ENCODE data around the gene SLC35E1. TPM values are rescaled to one million over a fixed set of nuclear protein-coding genes. Genes with fewer than 3 reads are reported as not detected.
A peak's percentile ranks its signal among the peaks of the same experiment; 100 is the strongest.

The SLC35E1 gene
- total and polyA plus RNA-seq, 2 of the 13 experiments (the other 11 are each of a cell fraction or from before 2014, with no cell fraction given): 21.2 to 46.5 TPM

DNA sequence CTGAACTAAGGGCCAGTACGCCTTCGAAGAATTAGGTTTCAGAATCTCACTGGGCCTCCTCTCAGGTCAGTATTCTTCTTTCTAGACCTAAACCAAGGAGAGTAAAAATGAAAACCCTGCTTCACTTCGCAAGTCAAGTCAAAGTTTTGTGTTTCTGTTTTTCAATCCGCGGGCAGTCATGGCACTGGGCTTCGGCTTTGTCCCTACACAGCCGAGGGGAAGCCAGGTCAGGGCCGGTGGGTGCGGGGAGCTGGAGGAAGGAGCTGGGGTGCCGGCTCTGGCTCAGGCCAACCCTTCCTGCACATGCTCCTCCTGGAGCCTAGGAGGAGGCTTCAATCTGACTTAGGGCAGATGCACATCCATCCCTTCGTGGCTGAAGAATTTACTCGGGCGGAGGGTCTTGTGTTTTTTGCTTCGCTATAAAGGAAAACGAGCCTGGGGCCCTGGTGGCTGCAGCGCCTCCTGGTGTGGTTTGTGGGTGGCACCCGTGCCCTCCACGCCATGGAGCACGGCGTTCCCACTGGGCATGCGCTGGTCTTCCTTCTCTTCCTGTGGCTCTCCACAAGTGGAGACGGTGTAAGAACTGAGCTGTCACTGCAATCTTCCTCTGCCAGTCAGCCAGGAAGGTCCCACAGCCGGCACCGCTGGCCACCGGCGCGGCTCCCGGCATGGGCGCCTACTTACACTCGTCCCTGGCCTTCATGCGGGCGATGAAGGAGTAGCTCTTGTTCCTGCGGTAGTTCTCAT, 53.6 kb downstream of the SLC35E1 start (continued):
- no peak for TF ChIP-seq TERF1 (CRISPR knock-in tag; IDR thresholded peaks at IDR 0.05)
- TF ChIP-seq ZNF570 (CRISPR knock-in tag; IDR thresholded peaks at IDR 0.05; ENCODE audit: borderline replicate concordance): no peak
- TF ChIP-seq THAP11 (CRISPR knock-in tag; IDR thresholded peaks at IDR 0.05): no peak
- TF ChIP-seq AGO2 (optimal IDR thresholded peaks at IDR 0.05; ENCODE audit: low read depth, low read length): peak; percentile 84
- TF ChIP-seq HNRNPL (IDR thresholded peaks at IDR 0.05; ENCODE audit: low read depth, low read length): 0 out of 2 replicates have a peak, but pooled peaks have one; percentile 48
- TF ChIP-seq, protein P1, sequence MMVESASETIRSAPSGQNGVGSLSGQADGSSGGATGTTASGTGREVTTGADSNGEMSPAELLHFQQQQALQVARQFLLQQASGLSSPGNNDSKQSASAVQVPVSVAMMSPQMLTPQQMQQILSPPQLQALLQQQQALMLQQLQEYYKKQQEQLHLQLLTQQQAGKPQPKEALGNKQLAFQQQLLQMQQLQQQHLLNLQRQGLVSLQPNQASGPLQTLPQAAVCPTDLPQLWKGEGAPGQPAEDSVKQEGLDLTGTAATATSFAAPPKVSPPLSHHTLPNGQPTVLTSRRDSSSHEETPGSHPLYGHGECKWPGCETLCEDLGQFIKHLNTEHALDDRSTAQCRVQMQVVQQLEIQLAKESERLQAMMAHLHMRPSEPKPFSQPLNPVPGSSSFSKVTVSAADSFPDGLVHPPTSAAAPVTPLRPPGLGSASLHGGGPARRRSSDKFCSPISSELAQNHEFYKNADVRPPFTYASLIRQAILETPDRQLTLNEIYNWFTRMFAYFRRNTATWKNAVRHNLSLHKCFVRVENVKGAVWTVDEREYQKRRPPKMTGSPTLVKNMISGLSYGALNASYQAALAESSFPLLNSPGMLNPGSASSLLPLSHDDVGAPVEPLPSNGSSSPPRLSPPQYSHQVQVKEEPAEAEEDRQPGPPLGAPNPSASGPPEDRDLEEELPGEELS (CRISPR knock-in tag; IDR thresholded peaks at IDR 0.05): no peak
- TF ChIP-seq, protein P2, sequence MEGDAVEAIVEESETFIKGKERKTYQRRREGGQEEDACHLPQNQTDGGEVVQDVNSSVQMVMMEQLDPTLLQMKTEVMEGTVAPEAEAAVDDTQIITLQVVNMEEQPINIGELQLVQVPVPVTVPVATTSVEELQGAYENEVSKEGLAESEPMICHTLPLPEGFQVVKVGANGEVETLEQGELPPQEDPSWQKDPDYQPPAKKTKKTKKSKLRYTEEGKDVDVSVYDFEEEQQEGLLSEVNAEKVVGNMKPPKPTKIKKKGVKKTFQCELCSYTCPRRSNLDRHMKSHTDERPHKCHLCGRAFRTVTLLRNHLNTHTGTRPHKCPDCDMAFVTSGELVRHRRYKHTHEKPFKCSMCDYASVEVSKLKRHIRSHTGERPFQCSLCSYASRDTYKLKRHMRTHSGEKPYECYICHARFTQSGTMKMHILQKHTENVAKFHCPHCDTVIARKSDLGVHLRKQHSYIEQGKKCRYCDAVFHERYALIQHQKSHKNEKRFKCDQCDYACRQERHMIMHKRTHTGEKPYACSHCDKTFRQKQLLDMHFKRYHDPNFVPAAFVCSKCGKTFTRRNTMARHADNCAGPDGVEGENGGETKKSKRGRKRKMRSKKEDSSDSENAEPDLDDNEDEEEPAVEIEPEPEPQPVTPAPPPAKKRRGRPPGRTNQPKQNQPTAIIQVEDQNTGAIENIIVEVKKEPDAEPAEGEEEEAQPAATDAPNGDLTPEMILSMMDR (CRISPR knock-in tag; IDR thresholded peaks at IDR 0.05): peak; percentile 48
- TF ChIP-seq RBFOX2 (IDR thresholded peaks at IDR 0.05; ENCODE audit: low read depth, low read length): peak; percentile 44; the same call in 1 of the 2 replicates

Measured in HepG2 (cell line).